ENCODE measurements around the gene MXD4. TPM values are rescaled to one million over a fixed set of nuclear protein-coding genes. Genes with fewer than 3 reads are reported as not detected.

The MXD4 gene
- polyA plus RNA-seq, 1 experiment = 46.0 TPM

- DNase-seq (ENCODE audit: low read depth, low spot score) = no peak
- peaks cover 4% of the 10 kb centered on the region; the same call in 1 of the 2 replicates for H3K9me3 ChIP-seq (ENCODE audit: control insufficient read depth, insufficient read depth, low read length)
- peaks cover 2% of the 10 kb centered on the region for H3K27me3 ChIP-seq (ENCODE audit: control insufficient read depth, insufficient read depth, low read length)
- no peak overlapping the region for H3K27ac ChIP-seq (ENCODE audit: low read depth, low read length)
- H3K4me3 ChIP-seq (ENCODE audit: low read depth, low read length) = no peak overlapping the region
- ChIA-PET POLR2A (no interaction called here), CTCF (no interaction called here)
- TF ChIP-seq CTCF (IDR thresholded peaks at IDR 0.05; ENCODE audit: low read depth, low read length) = no peak
Observed at GRCh38 chr4:2285613-2286381, 23.9 kb upstream of the MXD4 start.

- CTCF ChIA-PET = no interaction called here
- Histone ChIP-seq H3K27ac (ENCODE audit: low read depth, low read length) (no peak overlapping the region), H3K9me3 (ENCODE audit: control insufficient read depth, insufficient read depth, low read length) (peaks cover 4% of the 10 kb centered on the region; the same call in 1 of the 2 replicates), H3K4me3 (ENCODE audit: low read depth, low read length) (no peak overlapping the region), H3K27me3 (ENCODE audit: control insufficient read depth, insufficient read depth, low read length) (peaks cover 5% of the 10 kb centered on the region)
- DNase-seq (ENCODE audit: low read depth, low spot score) = peak; percentile 16
- no peak for TF ChIP-seq CTCF (IDR thresholded peaks at IDR 0.05; ENCODE audit: low read depth, low read length)
- POLR2A ChIA-PET = no interaction called here
Observed at GRCh38 chr4:2284934-2285612, 23.2 kb upstream of the MXD4 start.

GRCh38 chr4:2284161-2284933, 22.4 kb upstream of the MXD4 start:
- no peak overlapping the region for H3K27ac ChIP-seq (ENCODE audit: low read depth, low read length)
- no peak for DNase-seq (ENCODE audit: low read depth, low spot score)
- ChIA-PET CTCF (no interaction called here), POLR2A (interaction anchor here (0.5 kb wide), 1 partner anchor 83 kb away, joined by 5 read pairs; no protein-coding TSS in a partner anchor)
- no peak overlapping the region for H3K4me3 ChIP-seq (ENCODE audit: low read depth, low read length)
- H3K27me3 ChIP-seq (ENCODE audit: control insufficient read depth, insufficient read depth, low read length) = peaks cover 5% of the 10 kb centered on the region
- TF ChIP-seq CTCF (IDR thresholded peaks at IDR 0.05; ENCODE audit: low read depth, low read length) = no peak
- peaks cover 4% of the 10 kb centered on the region; the same call in 1 of the 2 replicates for H3K9me3 ChIP-seq (ENCODE audit: control insufficient read depth, insufficient read depth, low read length)

GRCh38 chr4:2283199-2283711, 21.3 kb upstream of the MXD4 start:
- no peak for TF ChIP-seq CTCF (IDR thresholded peaks at IDR 0.05; ENCODE audit: low read depth, low read length)
- H3K9me3 ChIP-seq (ENCODE audit: control insufficient read depth, insufficient read depth, low read length) = peaks cover 4% of the 10 kb centered on the region; the same call in 1 of the 2 replicates
- no peak for DNase-seq (ENCODE audit: low read depth, low spot score)
- ChIA-PET CTCF (no interaction called here), POLR2A (interaction anchor here (0.5 kb wide), 1 partner anchor 82 kb away, joined by 5 read pairs; no protein-coding TSS in a partner anchor)
- H3K4me3 ChIP-seq (ENCODE audit: low read depth, low read length) = no peak overlapping the region
- H3K27ac ChIP-seq (ENCODE audit: low read depth, low read length) = no peak overlapping the region
- H3K27me3 ChIP-seq (ENCODE audit: control insufficient read depth, insufficient read depth, low read length) = peaks cover 5% of the 10 kb centered on the region

Data from AG04450 (cell line).